RPMI8226 (cell line): ENCODE results near the gene SRGAP3.
"Not testable (repeated sequence)": the region's sequence is repeated elsewhere in the genome, so short reads cannot be mapped to it uniquely, and the experiment has no call there.

Experiments
- DNase-seq: peaks from one replicate; pipeline ENCODE4 v3.0.0-alpha.2; 2015

SRGAP3 gene

DNA sequence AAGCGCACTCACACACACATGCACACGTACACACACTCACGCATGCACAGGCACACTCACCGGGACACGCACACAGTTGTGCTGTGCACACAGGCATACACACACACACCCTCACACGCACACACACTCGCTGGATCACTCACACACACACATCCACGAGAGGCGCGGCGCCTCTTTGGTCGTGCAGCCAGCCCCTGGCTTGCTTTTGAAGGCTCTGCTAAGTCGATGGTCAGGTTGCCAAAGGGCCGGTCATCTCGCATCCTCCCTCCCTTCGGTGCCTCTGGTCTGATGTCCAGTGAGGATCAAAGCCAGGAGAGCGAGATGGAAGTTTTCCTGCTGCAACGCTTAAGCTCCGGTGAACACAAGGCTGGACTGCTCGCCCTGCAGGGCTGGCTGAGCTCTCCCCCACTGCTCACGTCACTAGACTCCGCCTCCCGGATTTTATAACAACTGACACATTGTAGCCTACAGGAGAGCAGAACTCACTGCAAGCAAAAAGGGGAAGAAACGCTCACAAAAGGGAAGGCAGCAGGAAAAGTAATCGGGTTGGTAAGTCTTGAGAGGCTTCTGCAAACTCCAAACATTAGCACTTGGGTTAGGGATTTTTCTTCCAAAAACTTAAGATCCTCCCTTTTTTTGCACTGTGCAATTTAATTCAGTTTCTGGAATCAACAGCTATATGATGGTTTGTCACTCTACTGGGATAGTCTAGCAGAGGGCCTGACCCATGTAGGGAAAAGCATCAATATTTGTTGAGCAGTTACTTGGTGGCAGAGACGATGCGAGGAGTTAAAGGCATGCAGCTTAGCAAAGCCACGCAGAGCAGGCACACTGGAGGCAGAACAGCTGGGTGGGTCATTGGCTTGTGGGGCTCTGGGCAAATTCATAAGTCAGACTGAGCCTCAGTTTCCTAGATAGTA, at the start of gene SRGAP3:
Gene SRGAP3 (minus strand): TSS at position 374 of the 920 bp plus-strand sequence. CDS start 695 bp downstream, outside the sequence.
- DNase-seq: peak; percentile 86

DNA sequence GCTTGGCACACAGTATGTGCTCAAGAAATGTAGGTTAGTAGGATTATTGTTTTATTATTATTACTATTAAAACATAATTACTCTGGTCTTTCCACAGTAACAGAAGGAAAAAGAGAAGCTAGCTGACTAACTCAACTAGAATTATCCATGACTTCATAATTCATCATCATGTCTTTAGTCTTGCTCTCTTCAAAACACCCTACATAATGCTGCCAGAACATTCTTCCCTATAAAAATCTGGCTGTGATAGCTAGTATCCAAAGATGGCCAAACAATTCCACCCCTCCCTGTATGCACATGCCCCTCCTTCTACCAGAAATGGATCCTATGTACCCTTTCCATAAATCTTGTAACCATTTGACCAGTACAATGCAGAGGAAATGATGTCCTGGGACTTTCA, 48.8 kb upstream of the SRGAP3 start:
- DNase-seq: no peak

- DNase-seq: no peak
These were observed 46.8 kb upstream of the SRGAP3 start for GRCh38 chr3:9296241-9296640.

- DNase-seq: no peak
These were observed 45.6 kb upstream of the SRGAP3 start for GRCh38 chr3:9295007-9295406.

- DNase-seq: not testable (repeated sequence)
These were observed 44.5 kb upstream of the SRGAP3 start for GRCh38 chr3:9293953-9294352.

DNA sequence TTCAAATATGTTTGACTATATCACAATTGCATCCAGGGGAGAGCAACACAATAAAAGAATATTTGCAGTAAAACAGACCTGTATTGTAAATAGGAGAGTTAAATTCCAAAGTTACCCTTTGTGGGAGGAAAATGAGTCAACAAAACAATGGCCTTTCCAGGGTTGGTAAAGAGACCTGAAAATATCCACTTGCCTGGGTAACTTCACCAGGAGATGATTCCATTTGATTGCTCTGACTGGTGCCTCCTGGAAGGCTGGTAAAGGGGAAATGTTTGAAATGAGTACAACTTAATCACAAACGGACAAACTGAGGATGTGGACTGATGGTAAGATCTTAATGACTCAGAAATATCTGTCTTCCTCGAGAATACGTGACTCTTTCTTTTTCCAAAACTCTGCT, 43.6 kb upstream of the SRGAP3 start:
- no peak for DNase-seq

DNA sequence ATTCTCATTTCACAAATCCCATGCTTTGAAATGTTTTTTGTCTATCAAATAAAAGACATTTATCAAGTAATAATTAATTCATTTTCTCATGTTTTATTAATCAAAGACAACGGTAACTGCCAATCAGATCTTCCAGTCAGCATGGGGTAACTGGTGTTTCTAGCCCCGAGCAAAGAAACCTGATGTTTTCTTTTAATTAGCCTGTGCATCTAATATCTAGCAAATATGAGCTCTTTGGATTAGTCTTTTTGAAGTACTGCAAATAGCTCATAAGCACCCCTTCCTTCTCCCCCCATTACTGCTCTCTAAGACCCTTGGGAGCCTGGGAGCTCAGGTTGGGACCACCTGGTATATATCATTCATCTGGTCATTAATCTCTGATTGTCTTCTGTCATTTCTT, 43.1 kb upstream of the SRGAP3 start:
- no peak for DNase-seq

DNA sequence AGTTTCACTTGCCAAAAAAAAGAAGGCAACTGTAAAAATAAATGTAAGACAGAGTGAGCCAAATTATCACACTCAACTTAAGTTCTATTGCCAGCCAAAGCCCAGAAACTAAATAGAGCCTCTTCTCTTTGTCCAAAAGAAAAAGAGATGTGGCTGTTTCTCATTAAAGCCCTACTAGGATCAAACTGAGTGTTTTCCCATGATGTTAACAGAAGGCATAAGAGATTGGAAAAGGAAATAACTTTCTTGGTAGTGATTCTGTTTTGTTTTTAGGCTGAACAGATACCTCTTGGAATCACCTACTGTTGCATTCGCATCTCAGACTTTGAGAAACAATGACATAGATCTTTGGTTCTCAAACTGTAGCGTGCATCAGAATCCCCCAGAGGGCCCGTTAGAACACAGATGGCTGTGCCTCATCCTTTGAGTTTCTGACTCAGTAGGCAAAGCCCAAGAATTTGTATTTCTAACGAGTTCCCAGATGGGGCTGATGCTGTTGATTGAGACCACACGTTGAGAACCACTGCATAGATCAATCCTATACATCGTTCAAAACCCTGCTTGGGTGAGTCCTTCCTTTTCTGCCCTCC, 42.5 kb upstream of the SRGAP3 start:
- DNase-seq: no peak

DNA sequence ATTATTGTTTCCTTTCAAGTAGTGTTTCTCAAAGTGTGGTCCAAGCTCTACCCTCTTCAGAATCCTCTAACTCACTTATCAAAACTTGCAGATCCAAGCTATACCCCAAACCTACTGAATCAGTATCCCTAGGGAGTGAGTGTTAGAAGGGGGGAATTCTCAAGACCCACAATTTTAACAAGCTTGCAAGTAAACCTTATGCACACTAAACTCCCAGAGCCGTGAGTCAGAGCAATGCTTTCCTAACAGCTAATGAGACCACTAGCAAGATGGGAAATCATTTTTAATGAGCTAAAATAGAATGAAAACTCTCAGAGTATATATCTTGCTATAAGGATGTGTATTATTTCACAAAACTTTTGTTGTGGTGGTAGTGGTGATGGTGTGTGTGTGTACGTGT, 41.1 kb upstream of the SRGAP3 start:
- DNase-seq: no peak

GRCh38 chr3:9281533-9281932, 32.1 kb upstream of the SRGAP3 start:
- DNase-seq: not testable (repeated sequence)

- no peak for DNase-seq
These were observed 31.2 kb upstream of the SRGAP3 start for GRCh38 chr3:9280451-9281219.

GRCh38 chr3:9279966-9280365, 30.5 kb upstream of the SRGAP3 start:
- no peak for DNase-seq

GRCh38 chr3:9278498-9278897, 29.1 kb upstream of the SRGAP3 start:
- DNase-seq: no peak

GRCh38 chr3:9278085-9278484, 28.6 kb upstream of the SRGAP3 start:
- DNase-seq: no peak

GRCh38 chr3:9276761-9277370, 27.4 kb upstream of the SRGAP3 start:
- DNase-seq: no peak

- DNase-seq: no peak
These were observed 22.5 kb upstream of the SRGAP3 start for GRCh38 chr3:9271903-9272302.

- DNase-seq: no peak
These were observed 21.3 kb upstream of the SRGAP3 start for GRCh38 chr3:9270704-9271103.

GRCh38 chr3:9266716-9267115, 17.3 kb upstream of the SRGAP3 start:
- no peak for DNase-seq

DNA sequence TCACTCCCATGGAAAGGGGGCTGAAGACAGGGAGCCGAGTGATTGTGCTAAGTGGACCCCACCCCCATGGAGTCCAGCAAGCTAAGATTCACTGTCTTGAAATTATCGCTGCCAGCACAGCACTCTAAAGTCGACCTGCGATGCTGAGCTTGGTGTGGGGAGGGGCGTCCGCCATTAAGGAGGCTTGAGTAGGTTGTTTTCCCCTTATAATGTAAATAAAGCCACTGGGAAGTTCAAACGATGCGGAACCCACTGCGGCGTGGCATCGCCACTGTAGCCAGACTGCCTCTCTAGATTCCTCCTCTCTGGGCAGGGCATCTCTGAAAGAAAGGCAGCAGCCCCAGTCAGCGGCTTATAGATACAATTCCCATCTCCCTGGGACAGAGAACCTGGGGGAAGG, 10.9 kb upstream of the SRGAP3 start:
- no peak for DNase-seq

DNA sequence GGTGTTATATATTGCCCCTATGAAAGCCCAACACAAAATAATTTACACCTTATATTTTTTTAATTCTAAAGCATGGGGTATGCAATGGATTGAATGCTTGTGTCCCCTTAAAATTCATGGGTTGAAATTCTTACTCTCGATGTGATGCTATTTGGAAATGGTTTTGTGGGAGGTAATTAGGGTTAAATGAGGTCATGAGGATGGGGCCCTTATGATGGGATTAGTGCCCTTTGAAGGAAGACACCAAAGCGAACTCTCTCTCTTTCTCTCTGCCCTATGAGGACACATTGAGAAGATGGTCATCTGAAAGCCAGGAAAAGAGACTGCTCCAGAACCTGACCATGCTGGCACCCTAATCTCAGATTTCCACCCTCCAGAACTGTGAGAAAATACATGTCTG, 7.6 kb upstream of the SRGAP3 start:
- no peak for DNase-seq

GRCh38 chr3:9255976-9256375, 6.5 kb upstream of the SRGAP3 start:
- DNase-seq: no peak

DNA sequence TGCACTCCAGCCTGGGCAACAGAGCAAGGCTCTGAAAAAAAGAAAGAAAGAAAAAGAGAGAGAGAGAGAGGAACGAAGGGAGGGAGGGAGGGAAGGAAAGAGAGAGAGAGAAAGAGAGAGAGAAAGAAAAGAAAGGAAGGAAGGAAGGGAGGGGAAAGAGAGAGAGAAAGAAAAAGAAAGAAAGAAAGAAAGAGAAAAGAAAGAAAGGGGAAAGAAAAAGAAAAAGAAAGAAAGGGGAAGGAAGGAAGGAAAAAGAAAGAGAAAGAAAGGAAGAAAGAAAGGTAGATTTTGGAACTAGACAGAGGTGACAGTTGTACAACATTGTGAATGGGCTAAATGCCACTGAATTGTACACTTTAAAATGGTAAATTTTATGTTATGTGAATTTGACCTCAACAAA, 5.3 kb upstream of the SRGAP3 start:
- no peak for DNase-seq

DNA sequence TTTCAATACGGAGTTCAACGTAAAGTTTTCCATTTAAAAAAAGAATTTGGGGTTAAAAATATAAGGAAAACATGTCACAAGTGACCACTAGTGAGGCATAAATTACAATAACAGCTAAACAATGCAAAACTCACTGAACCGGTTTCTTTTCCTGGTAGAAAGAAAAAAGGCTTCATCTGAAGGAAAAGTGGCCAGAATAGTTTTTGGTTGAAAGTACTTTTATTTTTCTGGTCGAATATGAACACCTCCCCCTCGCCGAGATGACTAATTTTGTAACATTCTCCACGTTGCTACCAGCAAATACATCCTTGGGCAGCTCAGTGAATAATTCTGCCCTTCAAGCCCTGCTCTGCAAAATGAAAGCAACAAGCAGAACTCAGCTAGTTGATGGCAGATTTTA, 3.9 kb upstream of the SRGAP3 start:
- DNase-seq: no peak
